Liver (tissue), 3 donors: ENCODE results near the gene P2RY1.

Source experiments
- CTCF ChIP-seq: fragments of 150-350 bp; IDR thresholded peaks from 2 replicates; pipeline ENCODE4 v1.5.1; 2017; ENCODE audit warnings: improper control_type of control experiment, low read depth, low read length; ENCODE audit not compliant: missing input control
- EGR1 ChIP-seq, 2 donors: IDR thresholded peaks; 2 replicates each; pipeline ENCODE4 v1.6.1; 2016 to 2018; ENCODE audit warnings: antibody characterized with exemption in 2 of 2, low read depth in 2 of 2
- GABPA ChIP-seq, 2 donors: IDR thresholded peaks in 1 of 2; conservative IDR thresholded peaks in 1 of 2; 2 replicates each; pipeline ENCODE4 v1.6.1; 2016; ENCODE audit warnings: antibody characterized with exemption in 2 of 2, mild to moderate bottlenecking in 1 of 2, moderate library complexity in 1 of 2
- HNF4G ChIP-seq: IDR thresholded peaks from 2 replicates; pipeline ENCODE4 v1.6.1; 2016; ENCODE audit warnings: antibody characterized with exemption
- RAD21 ChIP-seq, 2 donors: IDR thresholded peaks; 2 replicates each; pipeline ENCODE4 v1.6.1; 2016; ENCODE audit warnings: antibody characterized with exemption in 2 of 2, mild to moderate bottlenecking in 2 of 2
- SP1 ChIP-seq: IDR thresholded peaks from 2 replicates; pipeline ENCODE4 v1.6.1; 2018; ENCODE audit warnings: antibody characterized with exemption, mild to moderate bottlenecking
- TAF1 ChIP-seq: conservative IDR thresholded peaks from 2 replicates; pipeline ENCODE4 v1.6.1; 2016; ENCODE audit warnings: antibody characterized with exemption, mild to moderate bottlenecking
- TF ChIP-seq, protein P1 (sequence below): IDR thresholded peaks from 2 replicates; pipeline ENCODE4 v1.6.1; 2016; ENCODE audit warnings: antibody characterized with exemption
- TF ChIP-seq, protein P2 (sequence below): IDR thresholded peaks from 2 replicates; pipeline ENCODE4 v1.6.1; 2016; ENCODE audit warnings: antibody characterized with exemption
- donor health status: healthy.
- donor health status: healthy.

- TF ChIP-seq RAD21 (IDR thresholded peaks at IDR 0.05) = no peak
- no peak for TF ChIP-seq GABPA (IDR thresholded peaks at IDR 0.05 in 1 of 2, conservative IDR thresholded peaks at IDR 0.05 in 1 of 2)
- TF ChIP-seq CTCF = no peak
- TF ChIP-seq TAF1 = no peak
- TF ChIP-seq, protein P1, sequence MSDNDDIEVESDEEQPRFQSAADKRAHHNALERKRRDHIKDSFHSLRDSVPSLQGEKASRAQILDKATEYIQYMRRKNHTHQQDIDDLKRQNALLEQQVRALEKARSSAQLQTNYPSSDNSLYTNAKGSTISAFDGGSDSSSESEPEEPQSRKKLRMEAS = no peak
- no peak for TF ChIP-seq HNF4G
- TF ChIP-seq, protein P2, sequence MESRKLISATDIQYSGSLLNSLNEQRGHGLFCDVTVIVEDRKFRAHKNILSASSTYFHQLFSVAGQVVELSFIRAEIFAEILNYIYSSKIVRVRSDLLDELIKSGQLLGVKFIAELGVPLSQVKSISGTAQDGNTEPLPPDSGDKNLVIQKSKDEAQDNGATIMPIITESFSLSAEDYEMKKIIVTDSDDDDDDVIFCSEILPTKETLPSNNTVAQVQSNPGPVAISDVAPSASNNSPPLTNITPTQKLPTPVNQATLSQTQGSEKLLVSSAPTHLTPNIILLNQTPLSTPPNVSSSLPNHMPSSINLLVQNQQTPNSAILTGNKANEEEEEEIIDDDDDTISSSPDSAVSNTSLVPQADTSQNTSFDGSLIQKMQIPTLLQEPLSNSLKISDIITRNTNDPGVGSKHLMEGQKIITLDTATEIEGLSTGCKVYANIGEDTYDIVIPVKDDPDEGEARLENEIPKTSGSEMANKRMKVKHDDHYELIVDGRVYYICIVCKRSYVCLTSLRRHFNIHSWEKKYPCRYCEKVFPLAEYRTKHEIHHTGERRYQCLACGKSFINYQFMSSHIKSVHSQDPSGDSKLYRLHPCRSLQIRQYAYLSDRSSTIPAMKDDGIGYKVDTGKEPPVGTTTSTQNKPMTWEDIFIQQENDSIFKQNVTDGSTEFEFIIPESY = no peak
- no peak for TF ChIP-seq SP1
- TF ChIP-seq EGR1 (IDR thresholded peaks at IDR 0.05; ENCODE audit: low read depth in 2 of 2) = no peak
Measured at GRCh38 chr3:152797751-152798432, 37.0 kb upstream of the P2RY1 start.
